Nephron (organoid): Measurements from ENCODE around the gene TRIM54.

Experiments
- H3K27ac Mint-ChIP-seq, 3 experiments: 2 replicates each; pipeline ENCODE4 v1.8.0; 2020; ENCODE audit warnings: mixed read lengths in 3 of 3, mild to moderate bottlenecking in 2 of 3, moderate library complexity in 1 of 3
- H3K27me3 Mint-ChIP-seq: 2 replicates; pipeline ENCODE4 v1.8.0; 2021; ENCODE audit warnings: low read depth, mild to moderate bottlenecking, moderate library complexity, mixed read lengths
- H3K36me3 Mint-ChIP-seq: 2 replicates; pipeline ENCODE4 v1.8.0; 2020; ENCODE audit warnings: low read depth, mixed read lengths
- H3K4me1 Mint-ChIP-seq: 2 replicates; pipeline ENCODE4 v1.8.0; 2020; ENCODE audit warnings: mixed read lengths
- H3K4me3 Mint-ChIP-seq, 3 experiments: 2 replicates each; pipeline ENCODE4 v1.8.0; 2020; ENCODE audit warnings: mild to moderate bottlenecking in 3 of 3, mixed read lengths in 3 of 3, moderate library complexity in 2 of 3
- H3K9me3 Mint-ChIP-seq: 2 replicates; pipeline ENCODE4 v1.8.0; 2020; ENCODE audit warnings: mixed read lengths
- CTCF ChIP-seq, 3 experiments: fragments of 200-600 bp; sonication (generic); IDR thresholded peaks; one replicate each; pipeline ENCODE4 v1.5.0; 2021; ENCODE audit warnings: antibody characterized with exemption in 3 of 3; ENCODE audit not compliant: unreplicated experiment in 3 of 3

The TRIM54 gene

GRCh38 chr2:27240406-27240805 is 41.8 kb upstream of the TRIM54 start:
- Mint-ChIP-seq H3K4me3 (no peak overlapping the region), H3K27me3 (no peaks in the 10 kb centered on the region), H3K9me3 (no peaks in the 10 kb centered on the region), H3K27ac (no peak overlapping the region), H3K36me3 (peaks cover 66% of the 10 kb centered on the region), H3K4me1 (no peaks in the 10 kb centered on the region)
- no peak for TF ChIP-seq CTCF (IDR thresholded peaks at IDR 0.05; ENCODE audit: unreplicated experiment in 3 of 3)

GRCh38 chr2:27241761-27242613 is 40.2 kb upstream of the TRIM54 start:
- no peak overlapping the region for H3K27ac Mint-ChIP-seq
- no peak overlapping the region for H3K4me3 Mint-ChIP-seq
- TF ChIP-seq CTCF (IDR thresholded peaks at IDR 0.05; ENCODE audit: unreplicated experiment in 3 of 3): no peak
- no peaks in the 10 kb centered on the region for H3K9me3 Mint-ChIP-seq
- peaks cover 56% of the 10 kb centered on the region for H3K36me3 Mint-ChIP-seq
- no peaks in the 10 kb centered on the region for H3K4me1 Mint-ChIP-seq
- no peaks in the 10 kb centered on the region for H3K27me3 Mint-ChIP-seq

- TF ChIP-seq CTCF (IDR thresholded peaks at IDR 0.05; ENCODE audit: unreplicated experiment in 3 of 3): no peak
- Mint-ChIP-seq H3K27ac (no peak overlapping the region), H3K4me3 (no peak overlapping the region), H3K4me1 (peaks cover 3% of the 10 kb centered on the region), H3K27me3 (no peaks in the 10 kb centered on the region), H3K9me3 (no peaks in the 10 kb centered on the region), H3K36me3 (peaks cover 50% of the 10 kb centered on the region)
Observed at GRCh38 chr2:27242614-27242951, 39.6 kb upstream of the TRIM54 start.

- Mint-ChIP-seq H3K27ac (no peak overlapping the region), H3K27me3 (no peaks in the 10 kb centered on the region), H3K9me3 (no peaks in the 10 kb centered on the region), H3K4me3 (no peak overlapping the region), H3K36me3 (peaks cover 40% of the 10 kb centered on the region), H3K4me1 (peaks cover 11% of the 10 kb centered on the region)
- TF ChIP-seq CTCF (IDR thresholded peaks at IDR 0.05; ENCODE audit: unreplicated experiment in 3 of 3): no peak
Observed at GRCh38 chr2:27243391-27244130, 38.7 kb upstream of the TRIM54 start.

- TF ChIP-seq CTCF (IDR thresholded peaks at IDR 0.05; ENCODE audit: unreplicated experiment in 3 of 3): no peak
- peaks cover 30% of the 10 kb centered on the region for H3K36me3 Mint-ChIP-seq
- H3K27me3 Mint-ChIP-seq: no peaks in the 10 kb centered on the region
- no peaks in the 10 kb centered on the region for H3K9me3 Mint-ChIP-seq
- H3K4me3 Mint-ChIP-seq: no peak overlapping the region
- no peak overlapping the region for H3K27ac Mint-ChIP-seq
- peaks cover 20% of the 10 kb centered on the region for H3K4me1 Mint-ChIP-seq
Observed at GRCh38 chr2:27245116-27245515, 37.1 kb upstream of the TRIM54 start.
